ENCODE measurements around the gene PLA1A.

GRCh38 chr3:119645813-119646212 is 48.1 kb downstream of the PLA1A start:
- TF ChIP-seq, protein P1, sequence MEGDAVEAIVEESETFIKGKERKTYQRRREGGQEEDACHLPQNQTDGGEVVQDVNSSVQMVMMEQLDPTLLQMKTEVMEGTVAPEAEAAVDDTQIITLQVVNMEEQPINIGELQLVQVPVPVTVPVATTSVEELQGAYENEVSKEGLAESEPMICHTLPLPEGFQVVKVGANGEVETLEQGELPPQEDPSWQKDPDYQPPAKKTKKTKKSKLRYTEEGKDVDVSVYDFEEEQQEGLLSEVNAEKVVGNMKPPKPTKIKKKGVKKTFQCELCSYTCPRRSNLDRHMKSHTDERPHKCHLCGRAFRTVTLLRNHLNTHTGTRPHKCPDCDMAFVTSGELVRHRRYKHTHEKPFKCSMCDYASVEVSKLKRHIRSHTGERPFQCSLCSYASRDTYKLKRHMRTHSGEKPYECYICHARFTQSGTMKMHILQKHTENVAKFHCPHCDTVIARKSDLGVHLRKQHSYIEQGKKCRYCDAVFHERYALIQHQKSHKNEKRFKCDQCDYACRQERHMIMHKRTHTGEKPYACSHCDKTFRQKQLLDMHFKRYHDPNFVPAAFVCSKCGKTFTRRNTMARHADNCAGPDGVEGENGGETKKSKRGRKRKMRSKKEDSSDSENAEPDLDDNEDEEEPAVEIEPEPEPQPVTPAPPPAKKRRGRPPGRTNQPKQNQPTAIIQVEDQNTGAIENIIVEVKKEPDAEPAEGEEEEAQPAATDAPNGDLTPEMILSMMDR (IDR thresholded peaks at IDR 0.05) = no peak
- no peak for TF ChIP-seq POLR2A (IDR thresholded peaks at IDR 0.05)

Data from thyroid gland (tissue), 4 donors.